Naive thymus-derived CD4-positive, alpha-beta T cell (primary cell): ENCODE data around the gene CHCHD6. TPM values are rescaled to one million over a fixed set of nuclear protein-coding genes. Genes with fewer than 3 reads are reported as not detected.

ENCODE experiments used
- ATAC-seq: fragments of 150-1000 bp; cut with Tn5 transposase; 2 replicates; pipeline ENCODE4 v1.10.0; 2021; ENCODE audit warnings: mild to moderate bottlenecking, moderate library complexity
- CTCF ChIA-PET: fragments of 350-600 bp; sonication (Branson Sonifier 250); formaldehyde crosslinking; loops from one replicate; lab custom pipeline; 2021; ENCODE audit warnings: antibody characterized with exemption; lab: Charles Lee
- POLR2A ChIA-PET: fragments of 350-600 bp; sonication (Branson Sonifier 250); formaldehyde crosslinking; loops from one replicate; lab custom pipeline; 2021; ENCODE audit warnings: antibody characterized with exemption, inconsistent platforms; lab: Charles Lee
- DNase-seq, 9 donors: peaks; one replicate each; pipeline versions ENCODE4 v3.0.0 to v3.0.0-alpha.2; 2020 to 2022; ENCODE audit warnings: mixed read lengths in 1 of 9
- H3K27ac ChIP-seq: one replicate; pipeline ENCODE4 v1.7.0; 2013; ENCODE audit warnings: mild to moderate bottlenecking, low read depth, low read length, moderate library complexity
- H3K27me3 ChIP-seq, 2 donors: one replicate each; pipeline ENCODE4 v1.7.0; 2013; ENCODE audit warnings: low read length in 2 of 2, mild to moderate bottlenecking in 2 of 2, moderate library complexity in 2 of 2; ENCODE audit not compliant: control insufficient read depth in 2 of 2, insufficient read depth in 2 of 2
- H3K36me3 ChIP-seq, 3 experiments: 1 replicate in 2 of 3; 2 replicates in 1 of 3; pipeline ENCODE4 v1.7.0; 2013; ENCODE audit warnings: low read length in 3 of 3, mild to moderate bottlenecking in 3 of 3, moderate library complexity in 1 of 3; ENCODE audit not compliant: insufficient read depth in 3 of 3, control insufficient read depth in 2 of 3
- H3K4me1 ChIP-seq, 2 donors: one replicate each; pipeline ENCODE4 v1.7.0; 2013; ENCODE audit warnings: low read length in 2 of 2, mild to moderate bottlenecking in 2 of 2, moderate library complexity in 1 of 2; ENCODE audit not compliant: control insufficient read depth in 2 of 2, insufficient read depth in 2 of 2
- H3K4me3 ChIP-seq: 2 replicates; pipeline ENCODE4 v1.7.0; 2013; ENCODE audit warnings: mild to moderate bottlenecking, low read length
- H3K9me3 ChIP-seq, 3 experiments: 1 replicate in 2 of 3; 2 replicates in 1 of 3; pipeline ENCODE4 v1.7.0; 2013; ENCODE audit warnings: low read length in 3 of 3; ENCODE audit not compliant: control insufficient read depth in 2 of 3
- H3K27ac Mint-ChIP-seq, 9 donors: one replicate each; pipeline ENCODE4 v1.8.0; 2020 to 2022; ENCODE audit warnings: mixed read lengths in 9 of 9, mild to moderate bottlenecking in 8 of 9, moderate library complexity in 5 of 9, inconsistent platforms in 2 of 9
- H3K27me3 Mint-ChIP-seq, 5 donors: one replicate each; pipeline ENCODE4 v1.8.0; 2021 to 2022; ENCODE audit warnings: mixed read lengths in 5 of 5, mild to moderate bottlenecking in 1 of 5
- H3K36me3 Mint-ChIP-seq, 5 donors: one replicate each; pipeline ENCODE4 v1.8.0; 2020 to 2022; ENCODE audit warnings: mixed read lengths in 5 of 5, mild to moderate bottlenecking in 3 of 5, inconsistent platforms in 1 of 5
- H3K4me1 Mint-ChIP-seq, 7 donors: one replicate each; pipeline ENCODE4 v1.8.0; 2020 to 2022; ENCODE audit warnings: mixed read lengths in 7 of 7, mild to moderate bottlenecking in 3 of 7, inconsistent platforms in 1 of 7
- H3K4me3 Mint-ChIP-seq, 10 donors: one replicate each; pipeline ENCODE4 v1.8.0; 2020 to 2022; ENCODE audit warnings: mild to moderate bottlenecking in 10 of 10, mixed read lengths in 10 of 10, moderate library complexity in 6 of 10, inconsistent platforms in 2 of 10
- H3K9me3 Mint-ChIP-seq, 11 donors: one replicate each; pipeline ENCODE4 v1.8.0; 2020 to 2022; ENCODE audit warnings: mixed read lengths in 11 of 11, mild to moderate bottlenecking in 4 of 11, inconsistent platforms in 1 of 11, moderate library complexity in 1 of 11
- intact Hi-C, 2 donors: fragments of 100-400 bp; cut with micrococcal nuclease; formaldehyde crosslinking; loops; one replicate each; pipeline ENCODE4 v1.15.1; 2023
- polyA plus RNA-seq, 2 donors: library from polyadenylated mRNA; unstranded; fragments of 300-500 nt; fragmentation: Illumina TruSeq; gene quantifications; one replicate each; pipeline ENCODE4 v1.2.3, GENCODE V29; 2021
- total RNA-seq, 6 experiments: library from RNA in 5 of 6; stranded (reverse) in 5 of 6; gene quantifications; 1 replicate in 5 of 6; 2 replicates in 1 of 6; pipeline ENCODE4 v1.2.3 and lab custom pipeline; 2021 to 2026

The CHCHD6 gene
- total and polyA plus RNA-seq, 7 experiments from 2014 or later = 5.4 to 15.1 (median 11.0) TPM

- Mint-ChIP-seq H3K27ac (no peak overlapping the region), H3K27me3 (no peaks in the 10 kb centered on the region), H3K4me1 (peaks cover 0 to 9% (median 3%) of the 10 kb centered on the region in 7 donors), H3K36me3 (peaks cover 11 to 38% (median 24%) of the 10 kb centered on the region in 5 donors), H3K9me3 (peaks cover 0 to 13% (median 0%) of the 10 kb centered on the region in 11 donors), H3K4me3 (no peak overlapping the region)
- peaks cover 0 to 13% (median 0%) of the 10 kb centered on the region in 3 experiments for H3K36me3 ChIP-seq
- no peak overlapping the region for H3K27ac ChIP-seq
- no peaks in the 10 kb centered on the region for H3K4me1 ChIP-seq
- no peaks in the 10 kb centered on the region for H3K9me3 ChIP-seq
- ATAC-seq = no peak
- no peak overlapping the region for H3K4me3 ChIP-seq
- ChIA-PET POLR2A (no interaction called here), CTCF (no interaction called here)
- no peaks in the 10 kb centered on the region for H3K27me3 ChIP-seq
- no peak for DNase-seq
- intact Hi-C loops = no loop called here
Observed at GRCh38 chr3:126867863-126868200, 163.8 kb downstream of the CHCHD6 start.

GRCh38 chr3:126870608-126871210 is 166.7 kb downstream of the CHCHD6 start:
- DNase-seq = no peak
- Mint-ChIP-seq H3K9me3 (no peaks in the 10 kb centered on the region), H3K4me1 (peaks cover 0 to 4% (median 0%) of the 10 kb centered on the region in 7 donors), H3K36me3 (peaks cover 0 to 37% (median 20%) of the 10 kb centered on the region in 5 donors), H3K27ac (no peak overlapping the region), H3K27me3 (no peaks in the 10 kb centered on the region), H3K4me3 (no peak overlapping the region)
- H3K36me3 ChIP-seq = peaks cover 0 to 7% (median 0%) of the 10 kb centered on the region in 3 experiments
- POLR2A ChIA-PET = no interaction called here
- ATAC-seq = no peak
- intact Hi-C loops = no loop called here
- H3K9me3 ChIP-seq = no peaks in the 10 kb centered on the region
- no peaks in the 10 kb centered on the region for H3K4me1 ChIP-seq
- H3K27ac ChIP-seq = no peak overlapping the region
- CTCF ChIA-PET = no interaction called here
- no peaks in the 10 kb centered on the region for H3K27me3 ChIP-seq
- H3K4me3 ChIP-seq = no peak overlapping the region

- Histone ChIP-seq H3K4me1 (no peaks in the 10 kb centered on the region), H3K27me3 (no peaks in the 10 kb centered on the region), H3K36me3 (peaks cover 0 to 7% (median 0%) of the 10 kb centered on the region in 3 experiments), H3K9me3 (no peaks in the 10 kb centered on the region), H3K27ac (no peak overlapping the region), H3K4me3 (no peak overlapping the region)
- POLR2A ChIA-PET = no interaction called here
- no peak for DNase-seq
- ATAC-seq = no peak
- intact Hi-C loops = no loop called here
- no peak overlapping the region for H3K4me3 Mint-ChIP-seq
- H3K4me1 Mint-ChIP-seq = peaks cover 0 to 3% (median 0%) of the 10 kb centered on the region in 7 donors
- H3K36me3 Mint-ChIP-seq = peaks cover 0 to 27% (median 15%) of the 10 kb centered on the region in 5 donors
- H3K9me3 Mint-ChIP-seq = no peaks in the 10 kb centered on the region
- no peak overlapping the region for H3K27ac Mint-ChIP-seq
- H3K27me3 Mint-ChIP-seq = no peaks in the 10 kb centered on the region
- CTCF ChIA-PET = no interaction called here
Observed at GRCh38 chr3:126872701-126873342, 168.8 kb downstream of the CHCHD6 start.

- CTCF ChIA-PET = no interaction called here
- intact Hi-C loops = no loop called here
Observed at GRCh38 chr3:126873416-126873815, 169.4 kb downstream of the CHCHD6 start.

GRCh38 chr3:126878664-126879063 is 174.6 kb downstream of the CHCHD6 start:
- Mint-ChIP-seq H3K27ac (no peak overlapping the region), H3K27me3 (no peaks in the 10 kb centered on the region), H3K4me1 (no peaks in the 10 kb centered on the region), H3K36me3 (peaks cover 0 to 9% (median 4%) of the 10 kb centered on the region in 5 donors), H3K9me3 (no peaks in the 10 kb centered on the region), H3K4me3 (no peak overlapping the region)
- no peak for DNase-seq
- no peak for ATAC-seq
- H3K27me3 ChIP-seq = no peaks in the 10 kb centered on the region
- H3K27ac ChIP-seq = no peak overlapping the region
- H3K4me3 ChIP-seq = no peak overlapping the region
- H3K36me3 ChIP-seq = peaks cover 0 to 4% (median 0%) of the 10 kb centered on the region in 3 experiments
- CTCF ChIA-PET = no interaction called here
- POLR2A ChIA-PET = no interaction called here
- no peaks in the 10 kb centered on the region for H3K4me1 ChIP-seq
- intact Hi-C loops = no loop called here
- no peaks in the 10 kb centered on the region for H3K9me3 ChIP-seq

More at GRCh38 chr3:126873416-126873815, 169.4 kb downstream of the CHCHD6 start:
- Histone ChIP-seq H3K4me1 (no peaks in the 10 kb centered on the region), H3K27ac (no peak overlapping the region), H3K9me3 (no peaks in the 10 kb centered on the region), H3K36me3 (peaks cover 0 to 7% (median 0%) of the 10 kb centered on the region in 3 experiments), H3K27me3 (no peaks in the 10 kb centered on the region), H3K4me3 (no peak overlapping the region)
- peaks cover 0 to 27% (median 17%) of the 10 kb centered on the region in 5 donors for H3K36me3 Mint-ChIP-seq
- H3K9me3 Mint-ChIP-seq = no peaks in the 10 kb centered on the region
- POLR2A ChIA-PET = no interaction called here
- no peak for ATAC-seq
- no peaks in the 10 kb centered on the region for H3K27me3 Mint-ChIP-seq
- peaks cover 0 to 3% (median 0%) of the 10 kb centered on the region in 7 donors for H3K4me1 Mint-ChIP-seq
- no peak overlapping the region for H3K27ac Mint-ChIP-seq
- H3K4me3 Mint-ChIP-seq = no peak overlapping the region
- no peak for DNase-seq

GRCh38 chr3:126880901-126881300 is 176.9 kb downstream of the CHCHD6 start:
- Histone ChIP-seq H3K36me3 (no peaks in the 10 kb centered on the region), H3K27ac (no peak overlapping the region), H3K4me1 (no peaks in the 10 kb centered on the region), H3K9me3 (no peaks in the 10 kb centered on the region), H3K27me3 (no peaks in the 10 kb centered on the region), H3K4me3 (no peak overlapping the region)
- H3K36me3 Mint-ChIP-seq = peaks cover 0 to 4% (median 4%) of the 10 kb centered on the region in 5 donors
- no peak for ATAC-seq
- DNase-seq = no peak
- no peaks in the 10 kb centered on the region for H3K4me1 Mint-ChIP-seq
- H3K4me3 Mint-ChIP-seq = no peak overlapping the region
- H3K27ac Mint-ChIP-seq = no peak overlapping the region
- H3K27me3 Mint-ChIP-seq = no peaks in the 10 kb centered on the region
- intact Hi-C loops = no loop called here
- ChIA-PET CTCF (no interaction called here), POLR2A (no interaction called here)
- H3K9me3 Mint-ChIP-seq = no peaks in the 10 kb centered on the region

- H3K27me3 Mint-ChIP-seq = no peaks in the 10 kb centered on the region
- CTCF ChIA-PET = no interaction called here
Observed at GRCh38 chr3:126881861-126882260, 177.8 kb downstream of the CHCHD6 start.

More at GRCh38 chr3:126881861-126882260, 177.8 kb downstream of the CHCHD6 start:
- Histone ChIP-seq H3K36me3 (no peaks in the 10 kb centered on the region), H3K27me3 (no peaks in the 10 kb centered on the region), H3K4me1 (no peaks in the 10 kb centered on the region), H3K4me3 (no peak overlapping the region), H3K9me3 (no peaks in the 10 kb centered on the region), H3K27ac (no peak overlapping the region)
- H3K27ac Mint-ChIP-seq = no peak overlapping the region
- no peaks in the 10 kb centered on the region for H3K4me1 Mint-ChIP-seq
- intact Hi-C loops = no loop called here
- no peak for ATAC-seq
- H3K4me3 Mint-ChIP-seq = no peak overlapping the region
- POLR2A ChIA-PET = no interaction called here
- peaks cover 0 to 4% (median 1%) of the 10 kb centered on the region in 5 donors for H3K36me3 Mint-ChIP-seq
- no peaks in the 10 kb centered on the region for H3K9me3 Mint-ChIP-seq
- DNase-seq = no peak
